A549 treated with ZK216348 at 1 μM for 4 hours (cell line): Measurements from ENCODE around the gene CELF1. TPM values are rescaled to one million over a fixed set of nuclear protein-coding genes. Genes with fewer than 3 reads are reported as not detected.

Source experiments
- total RNA-seq: library from RNA; stranded (reverse); fragments of 200-300 nt; extraction: Qiagen RNA extraction; gene quantifications from 5 replicates; pipeline ENCODE4 v1.2.3, GENCODE V29; 2022; ENCODE audit warnings: low read depth

CELF1 gene
- total RNA-seq, result 38.6 to 58.5 TPM (median 45.5 TPM) in 5 replicates

GRCh38 chr11:47552566-47553405 is at the start of gene CELF1:
TSS of gene CELF1 (minus strand) at chr11:47553132. CDS start at chr11:47499523, 53,609 bp downstream.

DNA sequence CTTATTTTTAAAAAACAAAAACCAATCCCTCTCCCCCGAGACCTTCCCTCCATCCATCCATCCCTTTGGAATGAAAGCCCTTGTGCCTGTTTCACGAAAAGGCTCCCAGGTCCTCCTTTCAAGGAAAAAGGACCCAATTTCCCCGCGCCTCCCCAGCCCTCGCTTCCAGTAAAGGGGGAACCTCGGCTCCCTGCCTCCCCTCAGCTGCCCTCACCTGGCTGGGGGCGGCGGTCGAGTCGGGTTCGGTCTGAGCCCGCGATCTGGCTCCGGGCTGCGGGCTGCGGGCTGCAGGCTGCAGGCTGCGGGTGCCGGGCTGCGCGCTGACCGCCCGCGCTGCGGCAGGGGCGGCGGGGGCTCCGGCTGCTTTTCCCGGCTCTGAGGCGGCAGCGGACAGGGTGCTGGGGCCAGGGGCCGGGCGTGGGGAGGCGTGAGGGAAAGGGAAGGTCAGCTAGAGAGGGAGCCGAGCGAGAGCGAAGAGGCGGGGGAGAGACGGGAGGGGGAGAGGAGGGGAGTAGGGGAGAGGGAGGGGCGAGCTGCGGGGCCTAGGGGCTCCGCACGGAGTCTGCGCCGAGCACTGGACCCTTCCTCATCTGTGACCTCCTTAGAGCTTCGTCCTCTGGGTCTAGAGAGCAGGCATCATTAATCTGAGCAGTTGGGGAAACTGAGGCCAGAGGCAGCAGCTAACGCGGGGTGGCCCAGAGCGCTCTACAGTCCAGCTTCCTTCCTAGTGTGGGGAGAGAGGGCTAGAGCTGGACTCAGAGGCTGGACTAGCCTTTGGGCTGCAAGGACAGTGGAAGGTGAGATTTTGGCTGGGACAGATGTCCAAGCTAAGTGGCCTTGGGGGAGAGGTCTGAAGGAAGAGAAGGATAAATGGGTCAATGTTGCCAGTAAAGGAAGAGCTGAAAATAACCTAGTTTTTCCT is 41.3 kb upstream of the CELF1 start, which contains the start of gene C1QTNF4:
Gene C1QTNF4, minus strand, starts transcription at position 478 of the 922 bp plus-strand sequence. CDS start 3,601 bp downstream, outside the sequence.

GRCh38 chr11:47586098-47586855 is 33.3 kb upstream of the CELF1 start, which contains the start of gene FAM180B:
TSS of gene FAM180B (plus strand) at chr11:47586678. CDS start at chr11:47586769, 91 bp downstream.

GRCh38 chr11:47578524-47579494 is 25.9 kb upstream of the CELF1 start, which contains the start of the genes KBTBD4 and NDUFS3:
TSS of gene KBTBD4 (minus strand) at chr11:47578970. CDS start at chr11:47578951, 19 bp downstream.
TSS of gene NDUFS3 (plus strand) at chr11:47579074. CDS start at chr11:47579092, 18 bp downstream.

DNA sequence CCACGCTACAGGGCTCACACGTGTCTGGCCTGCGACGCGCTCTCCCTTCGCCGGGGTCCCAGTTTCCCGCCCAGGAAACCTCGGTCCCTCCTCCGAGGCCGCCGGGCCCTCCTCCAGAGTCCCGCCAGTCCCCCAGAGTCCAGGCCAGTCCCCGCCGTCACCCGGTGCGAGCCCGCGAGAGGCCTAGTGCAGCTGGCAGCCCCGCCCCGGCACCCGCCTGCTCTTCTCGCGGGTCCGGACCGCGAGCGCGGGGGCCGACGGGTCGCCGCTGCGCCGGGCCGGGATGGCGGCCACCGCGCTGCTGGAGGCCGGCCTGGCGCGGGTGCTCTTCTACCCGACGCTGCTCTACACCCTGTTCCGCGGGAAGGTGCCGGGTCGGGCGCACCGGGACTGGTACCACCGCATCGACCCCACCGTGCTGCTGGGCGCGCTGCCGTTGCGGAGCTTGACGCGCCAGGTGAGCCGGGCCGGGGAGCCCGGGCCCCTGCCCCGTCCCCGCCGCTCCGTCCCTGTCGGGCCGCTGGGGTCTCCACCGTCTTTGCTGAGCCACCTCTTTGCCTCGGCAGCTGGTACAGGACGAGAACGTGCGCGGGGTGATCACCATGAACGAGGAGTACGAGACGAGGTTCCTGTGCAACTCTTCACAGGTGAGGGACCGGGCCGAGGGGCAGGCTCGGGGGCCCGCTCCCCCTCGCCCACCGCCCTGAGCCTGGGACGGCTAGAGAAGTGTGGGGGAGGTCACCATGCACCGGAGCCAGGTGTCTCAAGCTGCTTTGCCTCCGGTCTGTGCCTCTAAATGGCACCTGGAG is 12.6 kb upstream of the CELF1 start, which contains the start of gene PTPMT1:
Gene PTPMT1, plus strand, starts transcription at position 260 of the 809 bp plus-strand sequence. Its CDS starts 24 bp downstream, at position 284.

GRCh38 chr11:47448566-47449427 is 104.1 kb downstream of the CELF1 start, which contains the start of gene RAPSN:
TSS of gene RAPSN (minus strand) at chr11:47449136. CDS start at chr11:47448964, 172 bp downstream.

DNA sequence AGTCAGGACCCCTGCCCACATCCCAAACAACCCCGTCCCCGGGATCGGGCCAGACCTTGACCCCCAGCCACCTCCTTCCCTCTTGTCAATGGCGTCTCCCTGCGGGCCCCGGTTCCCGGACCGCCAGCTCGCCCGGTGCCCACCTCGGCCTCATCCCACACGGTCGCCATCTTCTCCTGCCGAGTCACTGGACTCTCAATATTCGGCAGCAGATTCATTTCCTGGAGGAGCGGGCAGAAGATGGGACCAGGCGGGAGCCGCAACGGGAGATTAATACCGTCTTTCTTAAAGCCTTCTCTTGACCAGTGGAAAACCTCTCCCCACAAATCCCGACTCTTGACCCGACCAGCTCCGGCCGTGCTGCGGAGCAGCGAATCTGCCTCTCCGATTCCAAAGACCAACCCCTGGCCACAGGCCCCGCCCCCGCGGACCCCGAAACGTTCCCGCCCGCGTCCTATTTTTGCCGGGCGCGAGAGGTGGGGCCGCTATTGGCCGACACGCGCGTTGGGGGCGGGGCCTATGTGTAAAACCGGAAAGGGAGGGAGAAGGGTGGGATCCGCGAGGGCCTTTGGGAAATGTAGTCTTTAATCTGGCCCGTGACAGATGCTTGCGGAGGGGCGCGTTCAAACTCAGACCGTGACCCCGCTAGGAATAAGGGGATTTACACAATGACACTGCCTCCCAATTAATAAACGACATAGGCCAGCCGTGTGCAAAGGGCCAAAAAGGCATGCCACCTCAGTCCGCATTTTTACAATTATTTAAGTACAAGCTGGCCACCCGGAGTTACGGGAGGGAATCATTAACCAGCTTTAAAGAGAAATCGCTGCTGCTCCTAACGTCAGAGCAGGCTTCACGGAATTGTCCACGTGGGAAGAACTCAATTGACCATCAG is 126.6 kb downstream of the CELF1 start, which contains the start of gene PSMC3:
Gene PSMC3, minus strand, starts transcription at position 378 of the 895 bp plus-strand sequence. Its CDS starts 160 bp downstream, at position 218.

Other genes starting within 250 kb of the CELF1 start
- 0.06 to 0.09 TPM (median 0.07 TPM) in 5 replicates for gene MYBPC3, start 200.4 kb downstream of the CELF1 start, total RNA-seq
- 0.32 TPM in 1 of 5 replicates, not detected in the others for gene SPI1, start 174.6 kb downstream of the CELF1 start, total RNA-seq
- 25.8 to 59.6 TPM (median 49.6 TPM) in 5 replicates for gene SLC39A13, start 144.5 kb downstream of the CELF1 start, total RNA-seq
- gene PSMC3, start 126.7 kb downstream of the CELF1 start, total RNA-seq, result 186 to 247 TPM (median 201 TPM) in 5 replicates
- gene RAPSN, start 104.0 kb downstream of the CELF1 start, total RNA-seq, result 0.46 TPM in 1 of 5 replicates, not detected in the others
- 56.7 to 76.1 TPM (median 72.6 TPM) in 5 replicates for gene PTPMT1, start 12.5 kb upstream of the CELF1 start, total RNA-seq
- gene KBTBD4, start 25.8 kb upstream of the CELF1 start, total RNA-seq, result 17.8 to 21.2 TPM (median 19.9 TPM) in 5 replicates
- gene NDUFS3, start 25.9 kb upstream of the CELF1 start, total RNA-seq, result 106 to 151 TPM (median 125 TPM) in 5 replicates
- gene FAM180B, start 33.5 kb upstream of the CELF1 start, total RNA-seq, result 0.33 TPM in 1 of 5 replicates, not detected in the others
- gene C1QTNF4, start 41.3 kb upstream of the CELF1 start, total RNA-seq, result 0.23 TPM in 1 of 5 replicates, not detected in the others
- 118 to 149 TPM (median 137 TPM) in 5 replicates for gene MTCH2, start 89.4 kb upstream of the CELF1 start, total RNA-seq
- gene AGBL2, start 162.2 kb upstream of the CELF1 start, total RNA-seq, result 0.81 to 2.4 TPM (median 1.7 TPM) in 5 replicates
- 44.9 to 81.0 TPM (median 52.1 TPM) in 5 replicates for gene FNBP4, start 214.2 kb upstream of the CELF1 start, total RNA-seq